ENCODE measurements around the gene PHC3.

DNA sequence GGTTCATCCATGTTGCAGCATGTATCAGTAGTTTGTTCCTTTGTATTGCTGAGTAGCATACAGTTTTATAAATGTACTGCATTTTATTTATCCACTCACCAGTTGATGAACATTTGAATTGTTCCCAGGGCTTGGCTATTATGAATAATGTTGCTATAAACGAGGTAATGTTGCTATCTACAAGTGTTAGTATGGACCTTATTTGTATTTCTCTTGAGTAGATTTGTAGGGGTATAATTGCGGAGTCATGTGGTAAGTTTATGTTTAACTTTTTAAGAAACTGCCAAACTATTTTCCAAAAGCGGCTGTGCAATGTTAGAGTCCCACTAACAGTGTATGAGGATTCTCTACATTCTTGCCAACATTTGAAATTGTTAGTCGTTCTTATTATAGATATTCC, 130.8 kb downstream of the PHC3 start:
- TF ChIP-seq, protein P1, sequence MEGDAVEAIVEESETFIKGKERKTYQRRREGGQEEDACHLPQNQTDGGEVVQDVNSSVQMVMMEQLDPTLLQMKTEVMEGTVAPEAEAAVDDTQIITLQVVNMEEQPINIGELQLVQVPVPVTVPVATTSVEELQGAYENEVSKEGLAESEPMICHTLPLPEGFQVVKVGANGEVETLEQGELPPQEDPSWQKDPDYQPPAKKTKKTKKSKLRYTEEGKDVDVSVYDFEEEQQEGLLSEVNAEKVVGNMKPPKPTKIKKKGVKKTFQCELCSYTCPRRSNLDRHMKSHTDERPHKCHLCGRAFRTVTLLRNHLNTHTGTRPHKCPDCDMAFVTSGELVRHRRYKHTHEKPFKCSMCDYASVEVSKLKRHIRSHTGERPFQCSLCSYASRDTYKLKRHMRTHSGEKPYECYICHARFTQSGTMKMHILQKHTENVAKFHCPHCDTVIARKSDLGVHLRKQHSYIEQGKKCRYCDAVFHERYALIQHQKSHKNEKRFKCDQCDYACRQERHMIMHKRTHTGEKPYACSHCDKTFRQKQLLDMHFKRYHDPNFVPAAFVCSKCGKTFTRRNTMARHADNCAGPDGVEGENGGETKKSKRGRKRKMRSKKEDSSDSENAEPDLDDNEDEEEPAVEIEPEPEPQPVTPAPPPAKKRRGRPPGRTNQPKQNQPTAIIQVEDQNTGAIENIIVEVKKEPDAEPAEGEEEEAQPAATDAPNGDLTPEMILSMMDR (optimal IDR thresholded peaks at IDR 0.05 in 1 of 3, IDR thresholded peaks at IDR 0.05 in 1 of 3, conservative IDR thresholded peaks at IDR 0.05 in 1 of 3; ENCODE audit: extremely low read depth in 1 of 3, insufficient read depth in 2 of 3, low read length in 3 of 3): no peak
- no peak for TF ChIP-seq EZH2 (IDR thresholded peaks at IDR 0.05; ENCODE audit: low read length)

Measured in keratinocyte (primary cell).